Measurements from ENCODE around the gene KLHL2.

Gene KLHL2

DNA sequence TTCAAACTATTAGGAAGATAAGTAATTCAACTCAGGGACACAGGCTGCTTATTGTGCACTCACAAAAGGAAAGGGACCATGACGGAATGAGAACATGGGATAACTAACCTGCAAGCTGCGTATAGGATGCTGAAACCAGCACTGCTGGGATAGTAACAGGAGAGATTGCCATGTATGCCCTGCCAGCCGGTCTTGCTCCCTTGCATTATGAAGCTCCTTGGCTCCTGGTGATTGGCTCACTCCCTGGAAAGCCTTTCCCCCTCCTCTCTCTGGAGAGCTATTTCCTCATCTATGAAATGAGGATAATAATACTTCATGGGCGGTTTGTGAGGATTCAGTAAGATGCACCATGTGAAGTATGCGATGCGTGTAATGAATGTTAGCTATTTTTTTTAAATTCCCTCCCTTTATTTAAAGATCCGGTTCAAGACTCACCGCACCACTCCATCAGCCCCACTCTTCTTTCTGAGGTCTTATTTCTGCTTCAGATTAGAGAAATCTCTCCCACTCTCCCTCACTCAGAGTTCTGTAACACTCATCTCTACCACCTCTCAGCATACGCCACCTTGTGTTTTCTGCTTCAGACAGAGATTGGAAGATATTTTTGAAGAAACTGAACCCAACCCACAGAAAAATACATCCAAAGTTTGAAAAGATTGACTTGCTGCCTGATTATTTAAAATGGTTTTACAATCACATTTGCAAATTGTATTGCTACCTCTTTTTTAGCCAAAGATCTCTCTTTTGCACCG, 138.5 kb downstream of the KLHL2 start:
- TF ChIP-seq, protein P1, sequence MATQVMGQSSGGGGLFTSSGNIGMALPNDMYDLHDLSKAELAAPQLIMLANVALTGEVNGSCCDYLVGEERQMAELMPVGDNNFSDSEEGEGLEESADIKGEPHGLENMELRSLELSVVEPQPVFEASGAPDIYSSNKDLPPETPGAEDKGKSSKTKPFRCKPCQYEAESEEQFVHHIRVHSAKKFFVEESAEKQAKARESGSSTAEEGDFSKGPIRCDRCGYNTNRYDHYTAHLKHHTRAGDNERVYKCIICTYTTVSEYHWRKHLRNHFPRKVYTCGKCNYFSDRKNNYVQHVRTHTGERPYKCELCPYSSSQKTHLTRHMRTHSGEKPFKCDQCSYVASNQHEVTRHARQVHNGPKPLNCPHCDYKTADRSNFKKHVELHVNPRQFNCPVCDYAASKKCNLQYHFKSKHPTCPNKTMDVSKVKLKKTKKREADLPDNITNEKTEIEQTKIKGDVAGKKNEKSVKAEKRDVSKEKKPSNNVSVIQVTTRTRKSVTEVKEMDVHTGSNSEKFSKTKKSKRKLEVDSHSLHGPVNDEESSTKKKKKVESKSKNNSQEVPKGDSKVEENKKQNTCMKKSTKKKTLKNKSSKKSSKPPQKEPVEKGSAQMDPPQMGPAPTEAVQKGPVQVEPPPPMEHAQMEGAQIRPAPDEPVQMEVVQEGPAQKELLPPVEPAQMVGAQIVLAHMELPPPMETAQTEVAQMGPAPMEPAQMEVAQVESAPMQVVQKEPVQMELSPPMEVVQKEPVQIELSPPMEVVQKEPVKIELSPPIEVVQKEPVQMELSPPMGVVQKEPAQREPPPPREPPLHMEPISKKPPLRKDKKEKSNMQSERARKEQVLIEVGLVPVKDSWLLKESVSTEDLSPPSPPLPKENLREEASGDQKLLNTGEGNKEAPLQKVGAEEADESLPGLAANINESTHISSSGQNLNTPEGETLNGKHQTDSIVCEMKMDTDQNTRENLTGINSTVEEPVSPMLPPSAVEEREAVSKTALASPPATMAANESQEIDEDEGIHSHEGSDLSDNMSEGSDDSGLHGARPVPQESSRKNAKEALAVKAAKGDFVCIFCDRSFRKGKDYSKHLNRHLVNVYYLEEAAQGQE (IDR thresholded peaks at IDR 0.05; ENCODE audit: insufficient replicate concordance, low read depth): no peak
- no peak for TF ChIP-seq SPI1 (IDR thresholded peaks at IDR 0.05; ENCODE audit: borderline replicate concordance, low read depth)
- TF ChIP-seq GABPA (IDR thresholded peaks at IDR 0.05; ENCODE audit: low read depth): no peak
- no peak for TF ChIP-seq CTCF (IDR thresholded peaks at IDR 0.05; ENCODE audit: insufficient read depth, low read length)
- TF ChIP-seq POLR2AphosphoS5 (IDR thresholded peaks at IDR 0.05; ENCODE audit: low read depth): no peak
- DNase-seq (ENCODE audit: low read depth in 1 of 2, low spot score in 1 of 2): no peak
- no peak overlapping the region for H3K27ac ChIP-seq (replicated peaks)
- H3K27me3 ChIP-seq (ENCODE audit: insufficient read depth, poor library complexity, severe bottlenecking): no peaks in the 10 kb centered on the region
- H3K4me3 ChIP-seq (replicated peaks; ENCODE audit: insufficient read depth, low read length): no peak overlapping the region

GRCh38 chr4:165347647-165348569, 140.5 kb downstream of the KLHL2 start:
- Histone ChIP-seq H3K27me3 (ENCODE audit: insufficient read depth, poor library complexity, severe bottlenecking) (no peaks in the 10 kb centered on the region), H3K4me3 (replicated peaks; ENCODE audit: insufficient read depth, low read length) (no peak overlapping the region), H3K27ac (replicated peaks) (no peak overlapping the region)
- no peak for TF ChIP-seq POLR2AphosphoS5 (IDR thresholded peaks at IDR 0.05; ENCODE audit: low read depth)
- TF ChIP-seq, protein P1 (IDR thresholded peaks at IDR 0.05; ENCODE audit: insufficient replicate concordance, low read depth): no peak
- TF ChIP-seq CTCF (IDR thresholded peaks at IDR 0.05; ENCODE audit: insufficient read depth, low read length): no peak
- TF ChIP-seq SPI1 (IDR thresholded peaks at IDR 0.05; ENCODE audit: borderline replicate concordance, low read depth): no peak
- no peak for TF ChIP-seq GABPA (IDR thresholded peaks at IDR 0.05; ENCODE audit: low read depth)
- no peak for DNase-seq (ENCODE audit: low read depth in 1 of 2, low spot score in 1 of 2)

DNA sequence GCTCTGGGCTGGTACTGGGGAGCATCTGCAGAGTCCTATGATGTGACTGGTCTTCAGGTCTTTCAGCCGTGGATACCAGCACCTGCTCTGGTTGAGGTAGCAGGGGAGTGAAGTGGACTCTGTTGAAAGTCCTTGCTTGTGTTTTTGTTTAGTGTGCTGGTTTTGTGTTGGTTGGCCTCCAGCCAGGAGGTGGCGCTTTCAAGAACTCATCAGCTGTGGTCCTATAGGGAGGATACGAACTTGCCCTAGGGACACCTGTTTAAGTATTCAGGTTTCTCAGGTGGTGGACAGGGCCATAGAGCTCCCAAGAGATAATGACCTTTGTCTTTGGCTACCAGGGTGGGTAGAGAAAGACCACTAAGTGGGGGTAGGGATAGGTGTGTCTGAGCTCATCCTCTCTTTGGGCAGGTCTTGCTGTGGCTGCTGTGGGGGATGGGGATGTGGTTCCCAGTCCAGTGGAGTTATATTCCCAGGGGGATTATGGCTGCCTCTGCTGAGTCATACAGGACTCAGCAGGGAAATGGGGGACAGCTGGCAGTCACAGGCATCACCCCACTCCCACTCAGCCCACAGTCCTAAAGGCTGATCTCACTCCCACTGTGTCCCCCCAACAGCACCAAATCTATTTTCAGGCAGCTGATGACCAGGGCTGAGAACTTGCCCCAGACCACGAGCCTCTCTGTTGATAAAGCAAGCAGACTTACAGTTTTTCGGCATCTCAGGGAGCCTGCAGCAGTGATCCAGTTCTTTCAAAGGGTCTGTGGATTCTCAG, 144.2 kb downstream of the KLHL2 start:
- Histone ChIP-seq H3K27ac (replicated peaks) (no peak overlapping the region), H3K4me3 (replicated peaks; ENCODE audit: insufficient read depth, low read length) (no peak overlapping the region), H3K27me3 (ENCODE audit: insufficient read depth, poor library complexity, severe bottlenecking) (no peaks in the 10 kb centered on the region)
- no peak for DNase-seq (ENCODE audit: low read depth in 1 of 2, low spot score in 1 of 2)
- TF ChIP-seq SPI1 (IDR thresholded peaks at IDR 0.05; ENCODE audit: borderline replicate concordance, low read depth) (no peak), POLR2AphosphoS5 (IDR thresholded peaks at IDR 0.05; ENCODE audit: low read depth) (no peak), GABPA (IDR thresholded peaks at IDR 0.05; ENCODE audit: low read depth) (no peak), CTCF (IDR thresholded peaks at IDR 0.05; ENCODE audit: insufficient read depth, low read length) (no peak)
- TF ChIP-seq, protein P1 (IDR thresholded peaks at IDR 0.05; ENCODE audit: insufficient replicate concordance, low read depth): no peak

Measured in HL-60 (cell line).